Left ventricle myocardium inferior (tissue), 1 donor: ENCODE results near the gene TBCK. TPM values are rescaled to one million over a fixed set of nuclear protein-coding genes. Genes with fewer than 3 reads are reported as not detected.

Source experiments
- DNase-seq: peaks from one replicate; pipeline ENCODE4 v3.0.0-alpha.2; 2020
- H3K27ac ChIP-seq: fragments of 200-600 bp; replicated peaks from 2 replicates; pipeline ENCODE4 v1.8.0; 2021
- H3K27me3 ChIP-seq: fragments of 200-600 bp; 2 replicates; pipeline ENCODE4 v1.8.0; 2021; ENCODE audit warnings: low read depth
- H3K36me3 ChIP-seq: fragments of 200-600 bp; 2 replicates; pipeline ENCODE4 v1.8.0; 2021
- H3K4me1 ChIP-seq: fragments of 200-600 bp; 2 replicates; pipeline ENCODE4 v1.8.0; 2021
- H3K4me3 ChIP-seq: fragments of 200-600 bp; 2 replicates; pipeline ENCODE4 v1.8.0; 2021; ENCODE audit warnings: mild to moderate bottlenecking, moderate library complexity
- H3K9me3 ChIP-seq: fragments of 200-600 bp; replicated peaks from 2 replicates; pipeline ENCODE4 v1.8.0; 2021
- intact Hi-C: fragments of 100-400 bp; cut with micrococcal nuclease; formaldehyde crosslinking; loops from one replicate; pipeline ENCODE4 v1.11.0; 2022
- total RNA-seq: library from RNA; stranded (reverse); fragmentation: NEBNext Ultra II Directional; extraction: Animal tissue kit (Norgen Biotek cat#: 25700); gene quantifications from one replicate; pipeline ENCODE4 v1.2.1, GENCODE V29; 2021
- TF ChIP-seq, protein P1 (sequence below): fragments of 200-600 bp; IDR thresholded peaks from 2 replicates; pipeline ENCODE4 v1.8.0; 2021; ENCODE audit warnings: antibody characterized with exemption, mild to moderate bottlenecking, borderline replicate concordance
- donor health status: DM: no; HTN: yes; CAD: no; lungs with severe emphysema.

The TBCK gene
- total RNA-seq, 1 donor from 2014 or later = 20.3 TPM

DNA sequence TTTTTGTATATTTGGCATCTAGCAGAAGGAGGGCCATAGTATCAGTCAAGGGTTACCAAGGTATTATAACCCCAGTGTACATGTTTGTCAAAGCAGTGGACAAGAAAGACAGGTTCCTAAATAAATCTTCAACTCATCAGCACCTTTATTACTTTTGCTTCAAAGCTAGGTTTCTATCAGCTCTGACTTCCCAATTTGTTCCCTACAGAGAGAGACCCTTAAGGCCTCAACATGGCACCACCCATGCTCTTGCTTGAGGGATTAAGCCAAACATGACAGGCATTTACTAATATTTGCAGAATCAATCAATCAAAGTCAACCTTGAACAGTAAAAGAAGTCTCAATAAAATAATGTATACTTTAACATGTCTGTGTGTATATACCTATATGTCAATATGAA is 9.4 kb downstream of the TBCK start:
- intact Hi-C loops = no loop called here
- Histone ChIP-seq H3K4me3 (no peak overlapping the region), H3K27me3 (no peaks in the 10 kb centered on the region), H3K27ac (no peak overlapping the region), H3K9me3 (no peaks in the 10 kb centered on the region), H3K36me3 (peaks cover 12% of the 10 kb centered on the region), H3K4me1 (no peaks in the 10 kb centered on the region)
- TF ChIP-seq, protein P1, sequence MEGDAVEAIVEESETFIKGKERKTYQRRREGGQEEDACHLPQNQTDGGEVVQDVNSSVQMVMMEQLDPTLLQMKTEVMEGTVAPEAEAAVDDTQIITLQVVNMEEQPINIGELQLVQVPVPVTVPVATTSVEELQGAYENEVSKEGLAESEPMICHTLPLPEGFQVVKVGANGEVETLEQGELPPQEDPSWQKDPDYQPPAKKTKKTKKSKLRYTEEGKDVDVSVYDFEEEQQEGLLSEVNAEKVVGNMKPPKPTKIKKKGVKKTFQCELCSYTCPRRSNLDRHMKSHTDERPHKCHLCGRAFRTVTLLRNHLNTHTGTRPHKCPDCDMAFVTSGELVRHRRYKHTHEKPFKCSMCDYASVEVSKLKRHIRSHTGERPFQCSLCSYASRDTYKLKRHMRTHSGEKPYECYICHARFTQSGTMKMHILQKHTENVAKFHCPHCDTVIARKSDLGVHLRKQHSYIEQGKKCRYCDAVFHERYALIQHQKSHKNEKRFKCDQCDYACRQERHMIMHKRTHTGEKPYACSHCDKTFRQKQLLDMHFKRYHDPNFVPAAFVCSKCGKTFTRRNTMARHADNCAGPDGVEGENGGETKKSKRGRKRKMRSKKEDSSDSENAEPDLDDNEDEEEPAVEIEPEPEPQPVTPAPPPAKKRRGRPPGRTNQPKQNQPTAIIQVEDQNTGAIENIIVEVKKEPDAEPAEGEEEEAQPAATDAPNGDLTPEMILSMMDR = no peak
- DNase-seq = no peak

DNA sequence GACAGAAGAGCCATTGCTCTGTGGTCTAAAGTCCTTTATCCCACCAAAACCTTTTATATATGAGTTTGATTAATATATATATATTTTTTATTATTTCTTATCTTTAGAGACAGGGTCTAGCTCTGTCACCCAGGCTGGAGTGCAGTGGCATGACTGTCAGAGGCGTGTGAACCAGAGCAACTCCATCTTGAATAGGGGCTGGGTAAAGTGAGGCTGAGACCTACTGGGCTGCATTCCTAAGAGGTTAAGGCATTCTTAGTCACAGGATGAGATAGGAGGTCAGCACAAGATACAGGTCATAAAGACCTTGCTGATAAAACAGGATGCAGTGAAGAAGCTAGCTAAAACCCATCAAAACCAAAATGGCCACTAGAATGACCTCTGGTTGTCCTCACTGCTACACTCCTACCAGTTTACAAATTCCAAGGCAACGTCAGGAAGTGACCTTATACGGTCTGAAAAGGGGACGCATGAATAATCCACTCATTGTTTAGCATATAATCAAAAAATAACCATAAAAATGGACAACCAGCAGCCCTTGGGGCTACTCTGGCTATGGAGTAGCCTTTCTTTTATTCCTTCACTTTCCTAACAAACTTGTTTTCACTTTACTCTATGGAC is 10.5 kb downstream of the TBCK start:
- TF ChIP-seq, protein P1 = no peak
- H3K4me3 ChIP-seq = no peak overlapping the region
- H3K36me3 ChIP-seq = peaks cover 12% of the 10 kb centered on the region
- H3K4me1 ChIP-seq = no peaks in the 10 kb centered on the region
- no peak overlapping the region for H3K27ac ChIP-seq
- no peaks in the 10 kb centered on the region for H3K27me3 ChIP-seq
- H3K9me3 ChIP-seq = no peaks in the 10 kb centered on the region
- no peak for DNase-seq
- intact Hi-C loops = no loop called here

DNA sequence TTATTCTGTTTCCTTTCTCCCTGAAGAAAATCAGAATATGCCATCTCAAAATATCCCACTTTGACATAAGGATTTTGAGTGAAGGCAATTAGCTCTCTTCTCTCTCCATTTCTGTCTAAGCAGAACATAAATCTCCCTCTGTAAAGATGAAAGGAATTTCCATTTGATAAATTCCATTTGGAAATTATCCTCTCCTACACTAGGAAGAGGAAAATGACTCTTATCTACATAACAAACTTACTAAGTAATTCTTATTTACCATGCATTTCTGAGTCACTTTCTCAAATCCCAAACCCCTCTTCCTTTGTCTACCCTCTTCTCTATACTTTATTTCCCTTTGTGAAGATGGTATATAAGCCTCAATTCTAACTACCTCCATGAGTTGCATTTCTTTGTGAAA is 11.4 kb downstream of the TBCK start:
- Histone ChIP-seq H3K36me3 (peaks cover 18% of the 10 kb centered on the region), H3K9me3 (no peaks in the 10 kb centered on the region), H3K4me1 (no peaks in the 10 kb centered on the region), H3K27ac (no peak overlapping the region), H3K27me3 (no peaks in the 10 kb centered on the region), H3K4me3 (no peak overlapping the region)
- DNase-seq = no peak
- TF ChIP-seq, protein P1 = no peak
- intact Hi-C loops = no loop called here

DNA sequence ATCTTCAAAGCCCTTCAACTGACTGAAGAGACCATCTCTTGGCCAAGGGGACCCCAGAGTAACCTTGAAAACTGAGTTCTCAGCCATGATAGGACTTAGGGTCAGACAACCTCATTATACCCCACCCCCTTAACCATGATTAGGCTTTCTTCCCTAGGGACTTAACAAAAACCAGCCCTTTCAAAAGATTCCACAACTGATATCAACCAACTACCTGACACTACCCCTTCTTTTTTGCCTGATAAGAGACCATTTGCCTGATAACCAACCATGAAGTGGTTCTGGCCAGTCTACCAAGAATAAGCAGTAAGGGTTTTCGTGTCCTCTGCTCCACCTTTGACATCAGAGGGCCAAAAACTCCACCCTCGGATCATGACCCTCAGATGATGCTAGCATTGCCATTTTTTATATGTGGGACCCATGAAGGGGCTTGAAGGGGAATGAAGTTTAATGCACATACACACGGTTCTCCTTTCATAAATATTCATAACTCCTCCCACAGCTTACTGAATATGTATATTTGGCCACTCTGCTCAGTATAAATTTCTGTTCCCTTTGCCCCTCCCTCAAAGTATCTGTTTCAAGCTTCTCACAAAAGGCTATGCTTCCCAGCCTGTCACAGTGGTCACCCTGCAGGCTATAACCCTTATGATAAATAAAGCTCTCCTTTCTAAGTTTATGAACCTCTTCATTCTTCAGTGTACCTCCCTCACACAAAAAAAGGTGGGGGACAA is 12.3 kb downstream of the TBCK start:
- H3K36me3 ChIP-seq = peaks cover 23% of the 10 kb centered on the region

DNA sequence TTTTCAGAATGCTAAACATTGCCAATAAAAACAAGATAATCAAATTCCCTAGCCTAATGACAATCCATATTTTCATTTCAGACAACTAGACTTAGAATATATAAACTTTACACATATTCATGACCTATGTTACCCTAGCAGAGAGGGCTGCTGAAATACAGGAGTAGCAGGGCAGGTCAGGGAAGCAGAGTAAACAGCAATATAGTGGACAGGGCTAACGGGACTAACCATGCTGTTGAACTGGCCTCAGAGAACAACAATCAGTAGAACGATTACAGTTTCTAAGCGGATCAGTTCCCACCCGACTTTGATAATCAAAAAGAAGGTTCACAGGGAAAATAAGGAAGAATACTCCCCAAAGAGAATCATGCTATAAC is 14.0 kb downstream of the TBCK start:
- H3K4me3 ChIP-seq = no peak overlapping the region
- DNase-seq = no peak
- H3K27me3 ChIP-seq = no peaks in the 10 kb centered on the region
- no peak overlapping the region for H3K27ac ChIP-seq
- no peaks in the 10 kb centered on the region for H3K9me3 ChIP-seq
- intact Hi-C loops = no loop called here
- peaks cover 15% of the 10 kb centered on the region for H3K36me3 ChIP-seq
- TF ChIP-seq, protein P1 = no peak
- no peaks in the 10 kb centered on the region for H3K4me1 ChIP-seq

More for the DNA sequence above, 12.3 kb downstream of the TBCK start:
- intact Hi-C loops = no loop called here
- TF ChIP-seq, protein P1 = no peak
- no peak overlapping the region for H3K27ac ChIP-seq
- no peaks in the 10 kb centered on the region for H3K27me3 ChIP-seq
- no peaks in the 10 kb centered on the region for H3K9me3 ChIP-seq
- DNase-seq = no peak
- no peaks in the 10 kb centered on the region for H3K4me1 ChIP-seq
- H3K4me3 ChIP-seq = no peak overlapping the region
